Large intestine (tissue), 3 donors: ENCODE data around the gene PLXNA2. TPM values are rescaled to one million over a fixed set of nuclear protein-coding genes. Genes with fewer than 3 reads are reported as not detected.

Source experiments
- DNase-seq, 2 donors: peaks; one replicate each; pipeline versions ENCODE4 v3.0.0 to v3.0.0-alpha.2; 2013
- H3K27ac ChIP-seq: one replicate; pipeline ENCODE4 v1.5.1; 2013; ENCODE audit warnings: low read length
- H3K27me3 ChIP-seq: 2 replicates; pipeline ENCODE4 v1.6.1; 2013; ENCODE audit warnings: low read length; ENCODE audit not compliant: control insufficient read depth, insufficient read depth
- H3K36me3 ChIP-seq: 2 replicates; pipeline ENCODE4 v1.6.1; 2013; ENCODE audit warnings: low read length; ENCODE audit not compliant: control insufficient read depth, insufficient read depth
- H3K4me1 ChIP-seq: one replicate; pipeline ENCODE4 v1.6.1; 2013; ENCODE audit warnings: low read length; ENCODE audit not compliant: control insufficient read depth, insufficient read depth
- H3K4me3 ChIP-seq: one replicate; pipeline ENCODE4 v1.5.1; 2013; ENCODE audit warnings: low read length
- H3K9me3 ChIP-seq: one replicate; pipeline ENCODE4 v1.6.1; 2013; ENCODE audit warnings: mild to moderate bottlenecking, low read depth, low read length, moderate library complexity; ENCODE audit not compliant: control insufficient read depth
- WGBS: methylation state at CpG from one replicate; pipeline ENCODE4 v1.1.5; 2013; ENCODE audit warnings: low lambda C conversion rate; ENCODE audit not compliant: insufficient coverage; 5-methylcytosine and 5-hydroxymethylcytosine counted together
- polyA plus RNA-seq: library from polyadenylated mRNA; unstranded; fragments of 120-200 nt; gene quantifications from one replicate; pipeline ENCODE4 v1.2.1, GENCODE V29; 2013

Gene PLXNA2
- polyA plus RNA-seq, 1 donor: 11.7 TPM

DNA sequence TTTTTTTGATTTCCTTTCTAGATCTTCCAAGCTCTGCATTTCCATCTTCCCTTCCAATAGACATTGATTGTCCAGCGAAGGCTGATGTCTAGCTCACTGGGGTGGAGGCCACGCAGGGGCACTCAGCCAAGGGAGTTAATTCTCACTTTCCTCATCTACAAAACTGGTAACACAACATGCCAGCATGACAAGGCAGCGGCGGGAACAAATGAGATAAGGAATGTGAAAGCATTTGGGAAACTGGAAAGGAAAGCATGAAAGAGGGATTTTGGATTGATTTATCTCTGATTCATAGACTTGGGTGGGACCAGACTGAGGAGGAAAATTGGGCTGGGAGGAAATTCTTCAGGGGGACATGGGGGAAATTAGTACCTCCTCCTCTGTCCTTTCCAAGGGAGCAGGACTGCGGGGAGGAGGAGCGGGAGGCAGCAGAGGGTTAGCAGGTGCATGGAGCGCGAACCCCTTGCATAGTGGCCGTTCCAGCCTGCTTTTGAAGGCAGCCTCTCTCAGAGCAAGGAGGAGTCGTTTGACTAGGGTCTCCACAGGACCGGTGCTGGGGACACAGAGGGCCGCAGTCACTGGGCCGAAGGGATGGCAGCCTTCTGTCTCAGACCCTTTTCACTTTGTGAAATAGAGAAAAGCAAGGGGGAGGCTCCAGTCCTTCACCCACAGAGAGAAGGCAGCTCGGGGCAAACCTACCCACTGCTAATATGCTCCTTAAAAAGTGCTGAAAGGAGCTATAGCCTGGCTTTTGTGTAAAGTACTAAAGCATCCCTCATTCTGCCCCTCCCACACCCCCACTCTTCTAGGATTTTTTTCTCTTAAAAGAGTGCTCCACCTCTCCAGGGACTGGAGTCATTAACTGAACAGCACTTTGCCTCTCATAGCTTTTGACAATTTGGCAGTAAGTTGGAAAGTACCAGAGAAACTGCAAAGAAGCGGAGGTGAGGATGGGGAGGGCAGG is 89.2 kb downstream of the PLXNA2 start:
- no peaks in the 10 kb centered on the region for H3K27me3 ChIP-seq
- H3K4me1 ChIP-seq: peaks cover 53% of the 10 kb centered on the region
- H3K36me3 ChIP-seq: no peaks in the 10 kb centered on the region
- H3K27ac ChIP-seq: no peak overlapping the region
- no peaks in the 10 kb centered on the region for H3K9me3 ChIP-seq
- 13% methylated on average over 2 of the region's 15 CpGs for WGBS
- H3K4me3 ChIP-seq: no peak overlapping the region
- DNase-seq: peak in 1 of 2 donors; percentile 57

DNA sequence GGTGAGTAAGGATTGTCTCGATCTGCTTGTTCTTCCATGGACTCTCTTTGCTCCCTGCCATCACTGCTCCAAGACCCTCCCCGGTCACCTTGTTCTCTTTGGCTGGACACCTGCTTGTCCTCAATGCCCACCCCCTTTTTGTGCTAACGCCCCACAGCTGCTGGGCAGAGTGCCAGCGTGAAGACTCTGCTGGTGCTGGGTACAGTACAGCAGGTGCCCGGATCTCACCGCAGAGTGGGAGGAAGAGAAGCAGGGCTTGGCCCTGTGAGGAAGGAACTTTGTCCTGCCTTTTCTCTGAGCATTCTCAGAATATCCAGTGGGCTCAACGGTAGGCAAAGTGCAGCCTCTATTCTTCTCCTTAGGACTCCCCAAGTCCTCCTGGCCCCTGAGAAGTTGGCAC is 90.1 kb downstream of the PLXNA2 start:
- H3K27me3 ChIP-seq: no peaks in the 10 kb centered on the region
- no CpG with 5 or more reads among the region's 7 CpGs for WGBS
- peaks cover 52% of the 10 kb centered on the region for H3K4me1 ChIP-seq
- H3K9me3 ChIP-seq: no peaks in the 10 kb centered on the region
- no peak overlapping the region for H3K4me3 ChIP-seq
- H3K36me3 ChIP-seq: no peaks in the 10 kb centered on the region
- peak; percentile 50 to 75 for DNase-seq
- no peak overlapping the region for H3K27ac ChIP-seq

DNA sequence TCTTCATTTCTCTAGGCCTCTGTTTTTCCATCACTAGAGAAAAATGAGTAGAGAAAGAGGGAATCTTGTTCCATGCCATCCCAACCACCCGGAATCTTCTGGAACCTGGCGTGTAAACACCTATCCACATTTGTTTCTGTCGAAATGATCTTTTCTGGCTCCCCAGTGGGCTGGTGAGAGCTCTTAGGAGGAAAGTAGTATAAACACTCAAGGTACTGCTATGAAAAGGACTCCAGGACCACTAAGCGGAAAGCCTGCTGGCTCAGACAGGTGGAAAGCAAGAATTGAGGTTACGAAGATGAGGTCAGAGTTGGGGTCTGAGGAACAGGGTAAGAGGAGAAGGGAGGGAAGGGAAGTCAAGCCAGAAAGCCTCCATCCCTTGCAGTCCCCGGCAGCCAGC is 90.8 kb downstream of the PLXNA2 start:
- DNase-seq: no peak
- Histone ChIP-seq H3K4me3 (no peak overlapping the region), H3K9me3 (no peaks in the 10 kb centered on the region), H3K27ac (no peak overlapping the region), H3K4me1 (peaks cover 46% of the 10 kb centered on the region), H3K27me3 (no peaks in the 10 kb centered on the region), H3K36me3 (no peaks in the 10 kb centered on the region)
- 100% methylated on average over 3 of the region's 6 CpGs for WGBS

DNA sequence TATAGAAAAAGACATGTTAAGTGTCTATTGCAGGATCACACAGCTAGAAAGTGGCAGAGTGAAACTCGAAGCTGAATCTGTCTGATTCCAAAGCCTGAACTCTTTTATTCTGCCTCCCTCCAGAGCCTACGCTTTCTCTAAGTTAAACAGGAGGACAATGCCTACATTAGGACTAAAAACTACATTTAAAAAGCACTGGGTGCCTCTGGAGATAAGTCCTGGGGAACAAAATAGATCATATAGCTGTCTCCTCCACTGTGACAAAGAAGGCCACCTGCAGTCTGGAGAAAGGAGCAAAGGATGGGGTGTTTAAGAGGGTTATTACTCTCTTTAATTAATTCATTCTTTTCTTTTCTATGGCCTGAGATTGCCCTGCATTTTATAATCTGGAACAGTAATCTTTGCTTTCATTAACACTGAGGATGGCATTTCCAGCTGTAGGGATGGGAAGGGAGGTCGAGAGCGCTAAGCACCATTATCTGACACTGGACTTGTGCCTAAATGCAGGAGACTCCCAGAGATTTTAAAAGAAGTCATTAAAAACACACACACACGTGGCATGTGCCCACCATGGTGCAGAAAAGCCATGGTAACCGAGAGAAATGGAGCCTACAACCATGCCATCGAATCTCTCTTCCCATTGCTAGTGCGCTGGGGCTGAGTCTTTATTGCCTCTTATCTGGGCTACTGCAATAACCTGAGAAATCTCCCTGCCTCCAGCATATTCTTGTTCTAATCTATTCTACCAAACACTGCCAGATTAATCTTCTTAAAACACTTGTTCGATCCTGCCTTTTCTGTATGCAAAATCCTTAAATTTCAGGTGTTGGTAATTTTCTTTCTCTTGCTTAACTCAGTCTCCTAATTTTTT is 92.2 kb downstream of the PLXNA2 start:
- WGBS: 10% methylated on average over 2 of the region's 9 CpGs
- Histone ChIP-seq H3K4me3 (no peak overlapping the region), H3K27ac (no peak overlapping the region), H3K9me3 (no peaks in the 10 kb centered on the region), H3K36me3 (no peaks in the 10 kb centered on the region), H3K4me1 (peaks cover 43% of the 10 kb centered on the region), H3K27me3 (no peaks in the 10 kb centered on the region)
- DNase-seq: no peak

DNA sequence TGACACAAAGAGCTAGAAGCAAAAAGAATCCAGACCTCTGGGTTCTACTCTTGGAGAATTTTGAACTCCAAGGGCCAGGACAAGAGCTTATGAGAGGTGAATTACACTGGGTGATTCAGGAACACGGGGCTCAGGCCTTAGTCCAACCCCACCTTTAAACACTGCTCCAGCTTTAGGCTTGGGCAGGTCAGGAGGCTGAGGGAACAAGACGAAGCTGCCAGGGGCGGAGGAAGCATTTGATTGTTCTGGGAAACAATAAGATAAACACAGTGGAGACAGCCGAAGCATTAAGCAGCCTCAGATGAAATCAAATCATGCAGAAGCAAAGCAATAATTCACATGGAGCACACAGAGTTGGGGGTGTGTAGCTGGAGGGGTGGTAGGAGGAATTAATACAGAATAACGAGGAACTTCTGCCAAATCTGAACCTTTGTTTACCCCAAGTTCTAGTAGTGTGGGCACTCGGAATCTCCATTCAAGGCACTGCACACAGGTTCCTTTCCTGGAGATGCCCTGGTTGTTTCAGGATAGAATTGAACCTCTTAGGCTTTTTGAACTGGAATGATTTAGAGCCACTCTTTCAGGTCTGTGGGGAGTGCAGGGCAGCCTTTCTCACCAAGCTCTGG is 93.2 kb downstream of the PLXNA2 start:
- Histone ChIP-seq H3K36me3 (no peaks in the 10 kb centered on the region), H3K4me1 (peaks cover 43% of the 10 kb centered on the region), H3K27ac (no peak overlapping the region), H3K9me3 (no peaks in the 10 kb centered on the region), H3K4me3 (no peak overlapping the region), H3K27me3 (no peaks in the 10 kb centered on the region)
- no CpG with 5 or more reads among the region's 6 CpGs for WGBS
- peak in 1 of 2 donors; percentile 55 for DNase-seq

DNA sequence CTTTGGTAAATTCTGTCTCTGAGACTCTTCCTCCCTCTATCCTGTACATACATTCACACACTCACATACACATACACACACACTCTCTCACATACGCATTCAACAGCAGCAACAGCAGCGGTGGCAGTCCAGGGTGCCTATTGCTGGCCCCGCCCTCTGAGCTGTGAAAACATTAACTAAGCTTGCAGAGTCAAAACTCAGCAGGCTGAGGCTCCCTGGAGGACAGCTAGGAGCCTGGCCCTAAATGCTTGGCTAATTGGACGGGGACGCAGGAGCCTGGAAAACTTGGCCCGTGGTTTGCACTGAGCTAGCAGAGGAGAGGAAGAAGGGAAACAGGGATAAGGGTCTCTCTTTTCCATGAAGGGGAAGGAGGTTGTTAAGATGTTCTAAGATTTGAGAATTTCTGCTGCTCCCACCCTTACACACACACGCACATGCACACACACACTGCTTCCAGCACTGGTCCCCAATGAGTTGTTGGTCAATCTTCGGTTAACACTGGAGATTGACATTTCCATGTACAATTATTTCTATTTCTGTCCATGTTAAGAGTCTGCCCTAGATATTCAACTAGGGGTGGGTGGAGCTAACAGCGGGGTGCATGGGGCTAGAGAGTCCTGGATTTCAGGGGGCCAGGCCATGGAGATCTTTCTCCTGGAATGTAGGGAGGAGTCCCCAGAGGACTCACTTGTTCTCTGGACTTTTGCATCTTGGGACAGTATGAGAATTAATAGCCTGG is 94.2 kb downstream of the PLXNA2 start:
- Histone ChIP-seq H3K4me1 (peaks cover 43% of the 10 kb centered on the region), H3K4me3 (no peak overlapping the region), H3K36me3 (no peaks in the 10 kb centered on the region), H3K27me3 (no peaks in the 10 kb centered on the region), H3K27ac (peak overlapping the region; percentile 11), H3K9me3 (no peaks in the 10 kb centered on the region)
- peak; percentile 85 to 88 for DNase-seq
- no CpG with 5 or more reads among the region's 9 CpGs for WGBS

DNA sequence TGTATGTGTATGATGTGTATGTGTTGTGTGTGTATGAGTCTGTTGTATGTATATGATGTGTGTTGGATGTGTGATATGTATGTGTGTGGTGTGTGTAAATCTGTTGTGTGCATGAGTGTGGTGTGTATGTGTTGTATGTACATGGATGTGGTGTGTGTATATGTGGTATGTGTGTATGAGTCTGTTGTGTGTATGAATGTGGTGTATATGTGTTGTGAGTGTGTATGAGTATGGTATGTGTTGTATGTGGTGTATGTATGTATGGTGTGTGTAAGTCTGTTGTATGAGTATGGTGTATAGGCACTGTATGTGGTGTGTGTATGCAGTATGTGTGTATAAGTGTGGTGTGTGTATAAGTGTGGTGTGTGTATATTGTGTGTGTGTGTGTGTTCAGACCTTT is 95.0 kb downstream of the PLXNA2 start:
- Histone ChIP-seq H3K9me3 (no peaks in the 10 kb centered on the region), H3K36me3 (no peaks in the 10 kb centered on the region), H3K4me1 (peaks cover 38% of the 10 kb centered on the region), H3K4me3 (no peak overlapping the region), H3K27me3 (no peaks in the 10 kb centered on the region), H3K27ac (no peak overlapping the region)
- DNase-seq: no peak

DNA sequence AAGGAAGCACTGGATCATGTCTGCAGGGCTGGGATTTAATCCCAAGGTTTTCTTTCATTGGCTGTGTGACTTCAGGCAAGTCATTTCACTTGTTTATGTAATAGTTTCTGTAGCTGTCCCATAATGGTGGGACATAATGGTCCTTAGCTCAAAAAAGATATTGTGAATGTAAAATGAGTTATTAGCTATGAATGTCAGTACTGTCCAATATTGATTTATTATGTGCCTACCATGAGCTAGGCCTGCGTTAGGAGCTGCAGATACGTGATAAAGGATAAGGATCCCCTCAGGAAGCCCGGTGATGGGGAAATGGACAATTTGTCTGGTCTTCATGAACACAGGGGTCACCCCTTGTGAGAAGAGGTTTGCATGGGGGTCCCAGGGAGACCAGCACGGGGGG is 95.8 kb downstream of the PLXNA2 start:
- H3K36me3 ChIP-seq: no peaks in the 10 kb centered on the region
- no CpG with 5 or more reads among the region's 4 CpGs for WGBS
- H3K27me3 ChIP-seq: no peaks in the 10 kb centered on the region
- no peak overlapping the region for H3K4me3 ChIP-seq
- no peak for DNase-seq
- H3K9me3 ChIP-seq: no peaks in the 10 kb centered on the region
- H3K27ac ChIP-seq: no peak overlapping the region
- peaks cover 30% of the 10 kb centered on the region for H3K4me1 ChIP-seq

DNA sequence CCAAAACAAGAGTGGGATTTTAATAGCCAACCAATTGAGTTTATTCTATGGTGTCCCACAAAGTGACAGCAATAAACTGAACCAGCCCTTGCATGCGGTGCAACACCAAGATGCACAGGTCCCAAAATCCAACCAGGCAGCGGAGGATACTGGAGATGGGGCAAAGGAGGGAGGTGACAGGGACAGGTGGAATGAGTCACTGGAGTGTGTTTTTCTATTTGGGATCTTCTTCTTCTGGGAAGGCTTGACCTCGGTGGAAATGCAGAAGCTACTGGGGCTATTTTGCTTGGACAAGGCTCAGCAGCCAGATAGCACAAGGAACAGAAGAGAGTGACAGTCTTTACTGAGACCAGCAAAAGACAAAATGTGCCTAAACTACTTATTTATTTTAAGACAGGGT is 97.5 kb downstream of the PLXNA2 start:
- WGBS: no CpG with 5 or more reads among the region's 3 CpGs
- Histone ChIP-seq H3K4me1 (peaks cover 36% of the 10 kb centered on the region), H3K27ac (no peak overlapping the region), H3K4me3 (no peak overlapping the region), H3K9me3 (no peaks in the 10 kb centered on the region), H3K27me3 (no peaks in the 10 kb centered on the region), H3K36me3 (no peaks in the 10 kb centered on the region)
- DNase-seq: no peak

DNA sequence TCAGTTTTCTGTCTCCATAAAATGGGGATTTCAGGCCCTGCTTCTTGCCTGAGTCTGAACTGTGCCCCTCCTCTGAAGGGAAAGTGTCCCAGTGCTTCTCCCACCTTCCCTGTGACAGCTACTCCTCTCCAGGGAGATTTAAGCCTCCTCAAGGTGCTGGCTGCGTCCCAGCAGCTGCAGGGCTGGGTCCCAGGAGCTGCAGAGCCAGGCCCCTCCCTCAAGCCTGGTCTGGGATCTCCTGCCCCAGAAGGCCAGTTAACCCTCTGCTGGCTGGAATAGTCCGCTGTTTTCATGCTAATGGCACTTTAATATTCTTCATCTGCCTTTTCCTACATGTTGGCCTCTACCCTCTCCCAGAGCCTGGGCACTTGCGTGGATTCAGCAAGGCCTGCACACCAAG is 99.0 kb downstream of the PLXNA2 start:
- no CpG with 5 or more reads among the region's 3 CpGs for WGBS
- Histone ChIP-seq H3K9me3 (no peaks in the 10 kb centered on the region), H3K36me3 (peaks cover 2% of the 10 kb centered on the region), H3K27ac (no peak overlapping the region), H3K4me3 (no peak overlapping the region), H3K27me3 (no peaks in the 10 kb centered on the region), H3K4me1 (peaks cover 29% of the 10 kb centered on the region)
- no peak for DNase-seq
